Thyroid gland (tissue), 4 donors: ENCODE measurements around the gene SENP5. TPM values are rescaled to one million over a fixed set of nuclear protein-coding genes. Genes with fewer than 3 reads are reported as not detected.

Experiments used
- DNase-seq, 2 donors: peaks; one replicate each; pipeline ENCODE4 v3.0.0-alpha.2; 2019
- H3K27ac ChIP-seq, 3 donors: fragments of 200-600 bp; sonication (generic); 1 replicate in 2 of 3; 2 replicates in 1 of 3; pipeline ENCODE4 v1.5.1; 2016 to 2019; ENCODE audit warnings: mild to moderate bottlenecking in 1 of 3, moderate library complexity in 1 of 3
- H3K27me3 ChIP-seq: fragments of 200-600 bp; sonication (generic); one replicate; pipeline ENCODE4 v1.5.1; 2019
- H3K36me3 ChIP-seq, 2 donors: fragments of 200-600 bp; sonication (generic); one replicate each; pipeline ENCODE4 v1.5.1; 2016 to 2019
- H3K4me1 ChIP-seq, 2 donors: fragments of 200-600 bp; sonication (generic); one replicate each; pipeline ENCODE4 v1.5.1; 2017 to 2019
- H3K4me3 ChIP-seq, 3 donors: fragments of 200-600 bp; sonication (generic); replicated peaks in 1 of 3; 1 replicate in 2 of 3; 2 replicates in 1 of 3; pipeline ENCODE4 v1.5.1; 2016; ENCODE audit warnings: mild to moderate bottlenecking in 1 of 3
- H3K9me3 ChIP-seq: fragments of 200-600 bp; sonication (generic); one replicate; pipeline ENCODE4 v1.5.1; 2017
- POLR2A ChIP-seq, 2 donors: fragments of 450-650 bp; IDR thresholded peaks; one replicate each; pipeline ENCODE4 v1.6.1; 2017; ENCODE audit warnings: antibody characterized with exemption in 2 of 2, mild to moderate bottlenecking in 2 of 2, moderate library complexity in 1 of 2
- WGBS, 2 donors: methylation state at CpG; one replicate each; pipeline ENCODE4 v1.1.5; 2017; 5-methylcytosine and 5-hydroxymethylcytosine counted together
- intact Hi-C: fragments of 100-400 bp; cut with DNase I; formaldehyde crosslinking; loops from one replicate; pipeline ENCODE4 v1.15.1; 2023
- total RNA-seq, 4 donors: library from RNA; depleted of rRNA; stranded (reverse); fragments of >200 nt; gene quantifications; one replicate each; pipeline ENCODE4 v1.2.3, GENCODE V29; 2016
- TF ChIP-seq, protein P1 (sequence below), 6 experiments: fragments of 200-600 bp in 3 of 6; fragments of 450-650 bp in 3 of 6; sonication (generic) in 3 of 6; IDR thresholded peaks; one replicate each; pipeline ENCODE4 v1.5.1; 2016 to 2019; ENCODE audit warnings: antibody characterized with exemption in 6 of 6, mild to moderate bottlenecking in 2 of 6, inconsistent platforms in 1 of 6, moderate library complexity in 1 of 6

SENP5 gene
- total RNA-seq, 4 donors from 2014 or later = 37.4 to 67.2 (median 50.9) TPM

DNA sequence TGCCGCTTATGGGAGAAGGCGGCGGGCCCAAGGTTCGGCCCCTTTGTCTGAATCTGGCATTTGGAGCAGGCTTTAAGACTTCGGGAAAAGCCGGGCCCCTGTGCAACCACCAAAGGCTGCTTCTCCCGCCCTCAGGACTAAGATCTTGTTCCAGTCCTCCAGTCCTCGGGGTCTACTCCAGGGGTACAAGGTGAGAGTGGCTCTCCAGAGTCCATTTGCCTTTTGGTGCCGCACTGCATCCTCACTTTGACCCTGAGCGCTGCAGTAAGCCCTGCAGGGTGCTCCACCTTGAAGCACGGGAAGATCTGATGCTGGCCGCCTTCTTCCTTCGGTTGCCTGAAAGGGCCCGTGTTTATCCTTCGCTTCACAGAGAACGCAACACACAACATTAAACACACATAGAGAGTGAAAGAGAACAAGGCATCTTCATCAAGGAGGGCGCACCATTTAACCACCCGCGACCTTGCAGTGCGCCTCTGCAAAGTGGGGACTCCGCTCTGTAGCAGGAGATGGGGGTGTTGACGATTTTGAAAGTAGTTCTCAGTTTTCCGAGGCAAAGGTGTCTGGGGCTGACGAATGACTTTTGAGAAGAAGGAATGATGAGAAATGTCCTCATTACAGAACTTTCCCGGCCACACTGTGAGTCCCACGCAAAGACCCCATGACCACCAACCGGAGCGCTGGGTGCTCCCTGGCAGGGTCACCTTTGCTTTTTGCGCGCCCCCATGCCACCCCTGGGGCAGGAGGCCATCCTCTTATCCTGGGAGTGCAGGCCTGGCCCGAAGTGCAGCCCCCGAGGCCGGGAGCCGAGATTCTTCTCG, 99.9 kb downstream of the SENP5 start:
- H3K4me1 ChIP-seq = peaks cover 6 to 10% of the 10 kb centered on the region in 2 donors
- WGBS, 2 donors = 39 to 56% methylated on average over 23 to 35 of the region's 35 CpGs
- TF ChIP-seq, protein P1, sequence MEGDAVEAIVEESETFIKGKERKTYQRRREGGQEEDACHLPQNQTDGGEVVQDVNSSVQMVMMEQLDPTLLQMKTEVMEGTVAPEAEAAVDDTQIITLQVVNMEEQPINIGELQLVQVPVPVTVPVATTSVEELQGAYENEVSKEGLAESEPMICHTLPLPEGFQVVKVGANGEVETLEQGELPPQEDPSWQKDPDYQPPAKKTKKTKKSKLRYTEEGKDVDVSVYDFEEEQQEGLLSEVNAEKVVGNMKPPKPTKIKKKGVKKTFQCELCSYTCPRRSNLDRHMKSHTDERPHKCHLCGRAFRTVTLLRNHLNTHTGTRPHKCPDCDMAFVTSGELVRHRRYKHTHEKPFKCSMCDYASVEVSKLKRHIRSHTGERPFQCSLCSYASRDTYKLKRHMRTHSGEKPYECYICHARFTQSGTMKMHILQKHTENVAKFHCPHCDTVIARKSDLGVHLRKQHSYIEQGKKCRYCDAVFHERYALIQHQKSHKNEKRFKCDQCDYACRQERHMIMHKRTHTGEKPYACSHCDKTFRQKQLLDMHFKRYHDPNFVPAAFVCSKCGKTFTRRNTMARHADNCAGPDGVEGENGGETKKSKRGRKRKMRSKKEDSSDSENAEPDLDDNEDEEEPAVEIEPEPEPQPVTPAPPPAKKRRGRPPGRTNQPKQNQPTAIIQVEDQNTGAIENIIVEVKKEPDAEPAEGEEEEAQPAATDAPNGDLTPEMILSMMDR (IDR thresholded peaks at IDR 0.05) = no peak
- TF ChIP-seq POLR2A (IDR thresholded peaks at IDR 0.05) = no peak
- H3K9me3 ChIP-seq = no peaks in the 10 kb centered on the region
- peak overlapping the region in 1 of 3 donors; percentile 69 for H3K4me3 ChIP-seq
- no peak overlapping the region for H3K27ac ChIP-seq
- H3K27me3 ChIP-seq = no peaks in the 10 kb centered on the region
- intact Hi-C loops = loop anchor here (10.0 kb wide), 1 partner anchor 123 kb away; no protein-coding TSS in a partner anchor
- H3K36me3 ChIP-seq = no peaks in the 10 kb centered on the region
- DNase-seq = no peak

DNA sequence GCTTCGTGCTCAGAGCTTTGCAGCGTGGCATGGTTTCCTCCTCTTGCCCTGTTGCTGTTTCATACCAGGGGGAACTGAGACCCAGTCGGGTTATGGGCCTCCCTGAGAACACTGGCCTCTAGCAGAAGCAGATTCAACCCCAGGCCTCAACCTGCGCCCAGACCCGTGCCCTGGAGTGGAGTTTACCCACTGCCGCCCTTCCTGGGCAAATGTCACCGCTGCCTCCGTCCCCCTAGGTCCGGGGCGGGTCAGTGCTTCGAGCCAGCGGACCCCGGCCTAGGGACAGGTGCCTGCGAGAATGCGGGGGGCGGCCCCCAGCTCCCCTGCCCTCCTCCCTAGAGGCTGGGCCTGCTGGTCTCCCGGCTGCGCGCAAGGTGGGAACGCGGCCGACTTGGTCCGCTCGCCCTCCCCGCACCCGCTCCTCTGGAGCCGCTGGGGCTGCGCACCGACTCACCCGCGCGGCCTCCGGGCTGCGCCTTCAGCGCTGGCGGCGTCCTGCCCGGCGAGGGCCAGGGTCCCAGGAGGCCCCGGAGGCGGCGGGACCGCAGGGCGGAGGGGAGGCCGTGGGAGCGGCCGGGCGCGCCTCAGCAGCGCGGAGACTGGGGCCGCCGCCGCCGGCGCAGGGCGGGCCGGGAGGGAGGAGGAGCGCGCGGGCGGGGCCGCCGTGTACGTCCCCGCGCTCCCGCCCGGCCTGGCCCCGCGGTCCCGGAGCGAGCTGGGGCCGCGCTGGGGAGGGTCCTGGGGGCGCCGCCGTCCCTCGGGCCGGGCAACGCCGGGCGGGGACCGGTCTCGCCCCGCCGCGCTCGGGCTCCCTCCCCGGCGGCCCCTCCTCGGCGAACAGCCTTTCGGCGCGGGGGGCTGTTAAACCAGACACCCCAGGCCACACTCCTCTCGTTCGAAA, 100.8 kb downstream of the SENP5 start, which contains the start of gene PIGZ:
PIGZ (minus strand) TSS at position 601 of the 901 bp plus-strand sequence. CDS start 16,802 bp downstream, outside the sequence.
- TF ChIP-seq POLR2A (IDR thresholded peaks at IDR 0.05) = peak in 1 of 2 donors; percentile 27
- TF ChIP-seq, protein P1 (IDR thresholded peaks at IDR 0.05) = no peak
- no peaks in the 10 kb centered on the region for H3K36me3 ChIP-seq
- intact Hi-C loops = loop anchor here (10.0 kb wide), 1 partner anchor 124 kb away; no protein-coding TSS in a partner anchor
- no peaks in the 10 kb centered on the region for H3K9me3 ChIP-seq
- H3K27ac ChIP-seq = peak within 1 kb of the TSS in 2 of 3 donors; percentile 62 to 73
- no peaks in the 10 kb centered on the region for H3K27me3 ChIP-seq
- peak; percentile 16 to 18 for DNase-seq
- H3K4me1 ChIP-seq = peaks cover 6 to 10% of the 10 kb centered on the region in 2 donors
- H3K4me3 ChIP-seq = peak within 1 kb of the TSS; percentile 39 to 69 (median 58)
- 2 to 12% methylated on average over 5 to 25 of the region's 98 CpGs for WGBS, 2 donors

DNA sequence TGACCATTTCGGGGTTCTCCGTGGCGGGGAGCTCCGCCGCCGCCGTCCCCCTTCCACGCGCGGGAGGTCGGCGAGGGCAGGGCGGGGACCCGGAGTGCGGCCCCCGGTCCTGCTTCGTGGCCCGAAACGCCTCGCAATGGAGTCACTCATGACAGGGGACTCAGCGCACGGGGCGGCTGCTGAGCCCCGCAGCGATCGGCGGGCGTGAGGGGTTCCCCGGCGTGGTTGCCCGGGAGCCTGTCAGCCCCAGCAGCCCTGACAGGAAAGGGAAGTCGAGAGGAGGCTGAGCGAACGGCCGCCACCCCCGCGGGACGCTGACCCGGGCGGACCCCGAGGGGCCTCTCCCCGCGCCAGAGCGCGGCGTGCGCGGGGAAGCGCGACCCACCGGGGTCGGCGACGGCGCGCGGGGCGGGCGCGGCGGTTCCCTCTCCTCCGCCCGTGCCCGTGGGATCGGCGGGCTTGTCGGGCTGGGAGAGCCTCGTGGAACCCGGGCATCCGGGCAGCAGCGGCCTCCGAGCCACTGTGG, 101.5 kb downstream of the SENP5 start:
- H3K36me3 ChIP-seq = no peaks in the 10 kb centered on the region
- H3K9me3 ChIP-seq = no peaks in the 10 kb centered on the region
- TF ChIP-seq POLR2A (IDR thresholded peaks at IDR 0.05) = no peak
- TF ChIP-seq, protein P1 (IDR thresholded peaks at IDR 0.05) = no peak
- intact Hi-C loops = loop anchor here (10.0 kb wide), 1 partner anchor 124 kb away; no protein-coding TSS in a partner anchor
- peak in 1 of 2 donors; percentile 13 for DNase-seq
- no peaks in the 10 kb centered on the region for H3K27me3 ChIP-seq
- H3K4me3 ChIP-seq = peak overlapping the region; percentile 39 to 69 (median 58)
- WGBS, 2 donors = no CpG with 5 or more reads among the region's 72 CpGs
- H3K4me1 ChIP-seq = peaks cover 6 to 10% of the 10 kb centered on the region in 2 donors
- peak overlapping the region in 2 of 3 donors; percentile 62 to 73 for H3K27ac ChIP-seq

DNA sequence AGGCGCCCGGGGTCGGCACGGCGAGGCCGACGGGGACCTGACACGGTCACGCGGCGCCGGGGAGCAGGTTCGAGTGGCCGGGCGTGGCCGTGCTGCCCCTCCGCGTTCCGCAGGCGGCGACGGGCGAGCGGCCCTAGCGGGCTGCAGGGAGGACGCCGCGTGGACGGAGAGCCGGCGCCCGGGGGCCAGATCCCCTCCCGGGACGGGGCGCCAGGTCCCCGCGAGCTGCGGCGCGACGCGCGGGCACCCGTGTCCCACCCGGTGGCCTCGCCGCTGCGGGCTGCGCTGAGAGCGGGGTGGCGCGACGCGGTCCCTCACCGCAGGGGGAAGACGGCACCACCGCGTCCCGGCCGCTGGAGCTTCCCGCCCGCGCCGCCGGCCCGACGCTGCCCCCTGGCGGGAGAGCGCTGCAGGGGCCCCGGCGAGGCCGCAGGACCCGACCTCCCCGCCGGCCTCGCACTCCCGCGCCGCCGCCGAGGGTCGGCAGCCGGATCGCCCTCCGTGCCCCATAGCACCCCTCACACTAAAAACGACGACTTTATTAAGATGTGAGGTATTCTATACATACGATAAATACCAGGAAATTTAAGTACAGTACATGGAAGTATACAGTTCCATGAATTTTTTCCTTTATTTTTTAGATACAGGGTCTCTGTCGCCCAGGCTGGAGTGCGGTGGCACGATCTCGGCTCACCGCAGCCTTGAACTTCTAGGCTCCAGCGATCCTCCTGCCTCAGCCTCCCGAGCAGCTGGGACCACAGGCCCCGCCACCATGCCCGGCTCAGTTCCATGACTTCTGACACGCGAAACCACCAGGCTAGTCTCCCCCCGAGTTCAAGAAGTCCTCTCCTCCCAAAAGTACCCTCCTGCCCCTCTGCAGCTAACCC, 102.2 kb downstream of the SENP5 start:
- Histone ChIP-seq H3K4me3 (peak overlapping the region in 2 of 3 donors; percentile 39 to 69), H3K4me1 (peaks cover 6 to 10% of the 10 kb centered on the region in 2 donors), H3K36me3 (no peaks in the 10 kb centered on the region), H3K27ac (peak overlapping the region in 2 of 3 donors; percentile 62 to 73), H3K27me3 (no peaks in the 10 kb centered on the region), H3K9me3 (no peaks in the 10 kb centered on the region)
- intact Hi-C loops = loop anchor here (10.0 kb wide), 1 partner anchor 125 kb away; no protein-coding TSS in a partner anchor
- peak; percentile 39 to 41 for DNase-seq
- 29 to 57% methylated on average over 15 to 31 of the region's 100 CpGs for WGBS, 2 donors
- no peak for TF ChIP-seq POLR2A (IDR thresholded peaks at IDR 0.05)
- TF ChIP-seq, protein P1 (IDR thresholded peaks at IDR 0.05) = peak in 4 of 6 experiments; percentile 73 to 97 (median 90)
